CD4-positive, CD25-positive, alpha-beta regulatory T cell (primary cell): ENCODE results near the gene ZNF488. TPM values are rescaled to one million over a fixed set of nuclear protein-coding genes. Genes with fewer than 3 reads are reported as not detected.

Experiments used
- ATAC-seq, 2 donors: fragments of 150-1000 bp; cut with Tn5 transposase; one replicate each; pipeline ENCODE4 v1.10.0; 2021; ENCODE audit warnings: low read depth in 2 of 2, moderate number of reproducible peaks in 2 of 2, moderate library complexity in 1 of 2
- DNase-seq, 3 donors: peaks; one replicate each; pipeline versions ENCODE4 v3.0.0 to v3.0.0-alpha.2; 2012 to 2022; ENCODE audit warnings: mixed read lengths in 1 of 3
- H3K27ac ChIP-seq: one replicate; pipeline ENCODE4 v1.7.0; 2013; ENCODE audit warnings: mild to moderate bottlenecking, low read length; ENCODE audit not compliant: insufficient read depth, poor library complexity, severe bottlenecking
- H3K27me3 ChIP-seq: one replicate; pipeline ENCODE4 v1.7.0; 2013; ENCODE audit warnings: low read length; ENCODE audit not compliant: control insufficient read depth, insufficient read depth
- H3K36me3 ChIP-seq: one replicate; pipeline ENCODE4 v1.7.0; 2013; ENCODE audit warnings: mild to moderate bottlenecking, low read length, moderate library complexity; ENCODE audit not compliant: control insufficient read depth, insufficient read depth
- H3K4me1 ChIP-seq: 2 replicates; pipeline ENCODE4 v1.7.0; 2013; ENCODE audit warnings: mild to moderate bottlenecking, low read length; ENCODE audit not compliant: insufficient read depth, control insufficient read depth, poor library complexity, severe bottlenecking
- H3K4me3 ChIP-seq: one replicate; pipeline ENCODE4 v1.7.0; 2013; ENCODE audit warnings: low read depth, mild to moderate bottlenecking, low read length, moderate library complexity
- H3K9me3 ChIP-seq, 2 experiments: 1 replicate in 1 of 2; 2 replicates in 1 of 2; pipeline ENCODE4 v1.7.0; 2013; ENCODE audit warnings: low read length in 2 of 2, mild to moderate bottlenecking in 1 of 2, moderate library complexity in 1 of 2; ENCODE audit not compliant: control insufficient read depth in 2 of 2
- H3K27ac Mint-ChIP-seq, 3 donors: one replicate each; pipeline ENCODE4 v1.8.0; 2020 to 2022; ENCODE audit warnings: mild to moderate bottlenecking in 3 of 3, mixed read lengths in 3 of 3, moderate library complexity in 2 of 3
- H3K27me3 Mint-ChIP-seq: one replicate; pipeline ENCODE4 v1.8.0; 2022; ENCODE audit warnings: mild to moderate bottlenecking, mixed read lengths
- H3K36me3 Mint-ChIP-seq: one replicate; pipeline ENCODE4 v1.8.0; 2020; ENCODE audit warnings: mixed read lengths
- H3K4me1 Mint-ChIP-seq, 4 donors: one replicate each; pipeline ENCODE4 v1.8.0; 2020 to 2022; ENCODE audit warnings: mixed read lengths in 4 of 4, mild to moderate bottlenecking in 1 of 4
- H3K4me3 Mint-ChIP-seq, 4 donors: one replicate each; pipeline ENCODE4 v1.8.0; 2020 to 2022; ENCODE audit warnings: mild to moderate bottlenecking in 4 of 4, mixed read lengths in 4 of 4, moderate library complexity in 3 of 4
- H3K9me3 Mint-ChIP-seq, 7 donors: one replicate each; pipeline ENCODE4 v1.8.0; 2020 to 2022; ENCODE audit warnings: mixed read lengths in 7 of 7, mild to moderate bottlenecking in 3 of 7, moderate library complexity in 2 of 7
- polyA plus RNA-seq, 4 donors: library from polyadenylated mRNA; unstranded; fragments of 300-500 nt; fragmentation: Illumina TruSeq; gene quantifications; one replicate each; pipeline ENCODE4 v1.2.3, GENCODE V29; 2021
- total RNA-seq: library from RNA; stranded (reverse); gene quantifications from one replicate; pipeline ENCODE4 v1.2.3, GENCODE V29; 2022

Gene ZNF488
- total RNA-seq (not detected), polyA plus RNA-seq (not detected)

- no peaks in the 10 kb centered on the region for H3K36me3 Mint-ChIP-seq
- DNase-seq: peak; percentile 30 to 74 (median 48)
- peaks cover 56% of the 10 kb centered on the region for H3K27me3 Mint-ChIP-seq
- peak; percentile 66 to 68 for ATAC-seq
- peak within 1 kb of the TSS; percentile 85 to 92 (median 90) for H3K4me3 Mint-ChIP-seq
- H3K9me3 Mint-ChIP-seq: peaks cover 0 to 15% (median 2%) of the 10 kb centered on the region in 7 donors
- Histone ChIP-seq H3K27me3 (peaks cover 14% of the 10 kb centered on the region), H3K36me3 (no peaks in the 10 kb centered on the region), H3K4me1 (peaks cover 8% of the 10 kb centered on the region), H3K27ac (no peak within 1 kb of the TSS), H3K4me3 (peak within 1 kb of the TSS; percentile 7), H3K9me3 (peaks cover 0 to 3% of the 10 kb centered on the region in 2 experiments)
- H3K4me1 Mint-ChIP-seq: peaks cover 3 to 12% (median 9%) of the 10 kb centered on the region in 4 donors
- H3K27ac Mint-ChIP-seq: peak within 1 kb of the TSS in 1 of 3 donors; percentile 45
Observed at GRCh38 chr10:47384148-47384921, at the start of gene ZNF488. TSS of gene ZNF488 (minus strand) at chr10:47384293. CDS start at chr10:47368829, 15,464 bp downstream.

GRCh38 chr10:47425813-47426419 is 41.8 kb upstream of the ZNF488 start:
- Mint-ChIP-seq H3K27ac (no peak overlapping the region), H3K9me3 (peaks cover 0 to 11% (median 0%) of the 10 kb centered on the region in 7 donors), H3K36me3 (no peaks in the 10 kb centered on the region), H3K4me1 (no peaks in the 10 kb centered on the region), H3K4me3 (no peak overlapping the region), H3K27me3 (no peaks in the 10 kb centered on the region)
- Histone ChIP-seq H3K4me3 (no peak overlapping the region), H3K9me3 (no peaks in the 10 kb centered on the region), H3K27ac (no peak overlapping the region), H3K36me3 (no peaks in the 10 kb centered on the region), H3K27me3 (no peaks in the 10 kb centered on the region), H3K4me1 (no peaks in the 10 kb centered on the region)
- ATAC-seq: no peak
- no peak for DNase-seq

- no peak for ATAC-seq
- H3K36me3 Mint-ChIP-seq: no peaks in the 10 kb centered on the region
- H3K9me3 Mint-ChIP-seq: peaks cover 0 to 5% (median 0%) of the 10 kb centered on the region in 7 donors
- no peaks in the 10 kb centered on the region for H3K27me3 ChIP-seq
- H3K4me1 ChIP-seq: no peaks in the 10 kb centered on the region
- H3K4me1 Mint-ChIP-seq: no peaks in the 10 kb centered on the region
- no peak overlapping the region for H3K4me3 ChIP-seq
- DNase-seq: no peak
- no peak overlapping the region for H3K4me3 Mint-ChIP-seq
- H3K27me3 Mint-ChIP-seq: no peaks in the 10 kb centered on the region
- no peak overlapping the region for H3K27ac Mint-ChIP-seq
- no peaks in the 10 kb centered on the region for H3K36me3 ChIP-seq
- H3K27ac ChIP-seq: no peak overlapping the region
- no peaks in the 10 kb centered on the region for H3K9me3 ChIP-seq
Observed at GRCh38 chr10:47424231-47424630, 40.1 kb upstream of the ZNF488 start.

- Mint-ChIP-seq H3K4me1 (no peaks in the 10 kb centered on the region), H3K27me3 (no peaks in the 10 kb centered on the region), H3K4me3 (no peak overlapping the region), H3K36me3 (no peaks in the 10 kb centered on the region), H3K27ac (peak overlapping the region in 1 of 3 donors; percentile 60), H3K9me3 (peaks cover 0 to 5% (median 0%) of the 10 kb centered on the region in 7 donors)
- Histone ChIP-seq H3K27ac (no peak overlapping the region), H3K27me3 (no peaks in the 10 kb centered on the region), H3K4me3 (no peak overlapping the region), H3K9me3 (no peaks in the 10 kb centered on the region), H3K4me1 (no peaks in the 10 kb centered on the region), H3K36me3 (no peaks in the 10 kb centered on the region)
- DNase-seq (no peak), ATAC-seq (no peak)
Observed at GRCh38 chr10:47423476-47423875, 39.4 kb upstream of the ZNF488 start.

- Mint-ChIP-seq H3K27ac (no peak overlapping the region), H3K9me3 (peaks cover 0 to 3% (median 0%) of the 10 kb centered on the region in 7 donors), H3K36me3 (no peaks in the 10 kb centered on the region), H3K27me3 (no peaks in the 10 kb centered on the region), H3K4me3 (no peak overlapping the region), H3K4me1 (no peaks in the 10 kb centered on the region)
- no peaks in the 10 kb centered on the region for H3K4me1 ChIP-seq
- H3K36me3 ChIP-seq: no peaks in the 10 kb centered on the region
- ATAC-seq (no peak), DNase-seq (no peak)
- H3K27ac ChIP-seq: no peak overlapping the region
- no peaks in the 10 kb centered on the region for H3K9me3 ChIP-seq
- H3K27me3 ChIP-seq: no peaks in the 10 kb centered on the region
- H3K4me3 ChIP-seq: no peak overlapping the region
Observed at GRCh38 chr10:47421057-47421952, 37.2 kb upstream of the ZNF488 start.

- H3K36me3 ChIP-seq: no peaks in the 10 kb centered on the region
- no peaks in the 10 kb centered on the region for H3K4me1 Mint-ChIP-seq
- H3K4me3 ChIP-seq: no peak overlapping the region
- H3K36me3 Mint-ChIP-seq: no peaks in the 10 kb centered on the region
- no peaks in the 10 kb centered on the region for H3K27me3 Mint-ChIP-seq
- H3K27ac ChIP-seq: no peak overlapping the region
- H3K9me3 ChIP-seq: no peaks in the 10 kb centered on the region
- H3K27ac Mint-ChIP-seq: no peak overlapping the region
- no peak overlapping the region for H3K4me3 Mint-ChIP-seq
- H3K4me1 ChIP-seq: no peaks in the 10 kb centered on the region
- ATAC-seq: no peak
- no peak for DNase-seq
- H3K9me3 Mint-ChIP-seq: peaks cover 0 to 3% (median 0%) of the 10 kb centered on the region in 7 donors
- H3K27me3 ChIP-seq: no peaks in the 10 kb centered on the region
Observed at GRCh38 chr10:47420305-47421056, 36.4 kb upstream of the ZNF488 start.

- Histone ChIP-seq H3K9me3 (no peaks in the 10 kb centered on the region), H3K4me1 (no peaks in the 10 kb centered on the region), H3K36me3 (no peaks in the 10 kb centered on the region), H3K4me3 (no peak overlapping the region), H3K27me3 (no peaks in the 10 kb centered on the region), H3K27ac (no peak overlapping the region)
- ATAC-seq (no peak), DNase-seq (no peak)
- H3K4me1 Mint-ChIP-seq: no peaks in the 10 kb centered on the region
- no peak overlapping the region for H3K4me3 Mint-ChIP-seq
- H3K27me3 Mint-ChIP-seq: no peaks in the 10 kb centered on the region
- peaks cover 0 to 3% (median 0%) of the 10 kb centered on the region in 7 donors for H3K9me3 Mint-ChIP-seq
- H3K36me3 Mint-ChIP-seq: no peaks in the 10 kb centered on the region
- H3K27ac Mint-ChIP-seq: no peak overlapping the region
Observed at GRCh38 chr10:47419421-47419820, 35.3 kb upstream of the ZNF488 start.
